ENCODE data around the gene RPAP2. TPM values are rescaled to one million over a fixed set of nuclear protein-coding genes. Genes with fewer than 3 reads are reported as not detected.
"Not testable (repeated sequence)": the region's sequence is repeated elsewhere in the genome, so short reads cannot be mapped to it uniquely, and the experiment has no call there.

Gene RPAP2
- polyA plus RNA-seq, 1 donor, result 37.1 TPM

- no peak for DNase-seq
Measured at GRCh38 chr1:92374223-92374622, 75.4 kb downstream of the RPAP2 start.

GRCh38 chr1:92376345-92376744, 77.5 kb downstream of the RPAP2 start:
- DNase-seq, result no peak

GRCh38 chr1:92377991-92378390, 79.1 kb downstream of the RPAP2 start:
- DNase-seq, result not testable (repeated sequence)

GRCh38 chr1:92380867-92381266, 82.0 kb downstream of the RPAP2 start:
- DNase-seq, result no peak

- DNase-seq, result not testable (repeated sequence)
Measured at GRCh38 chr1:92393966-92394365, 95.1 kb downstream of the RPAP2 start.

- DNase-seq, result no peak
Measured at GRCh38 chr1:92398519-92398918, 99.7 kb downstream of the RPAP2 start.

GRCh38 chr1:92399076-92399475, 100.2 kb downstream of the RPAP2 start:
- DNase-seq, result no peak

GRCh38 chr1:92404661-92405060, 105.8 kb downstream of the RPAP2 start:
- DNase-seq, result no peak

GRCh38 chr1:92408825-92409224, 110.0 kb downstream of the RPAP2 start:
- no peak for DNase-seq

- DNase-seq, result no peak
Measured at GRCh38 chr1:92409946-92410549, 111.2 kb downstream of the RPAP2 start.

- no peak for DNase-seq
Measured at GRCh38 chr1:92410706-92411105, 111.8 kb downstream of the RPAP2 start.

GRCh38 chr1:92411511-92411910, 112.7 kb downstream of the RPAP2 start:
- no peak for DNase-seq

- no peak for DNase-seq
Measured at GRCh38 chr1:92419642-92420041, 120.8 kb downstream of the RPAP2 start.

- no peak for DNase-seq
Measured at GRCh38 chr1:92424381-92424780, 125.5 kb downstream of the RPAP2 start.

- DNase-seq, result no peak
Measured at GRCh38 chr1:92425617-92426016, 126.8 kb downstream of the RPAP2 start.

GRCh38 chr1:92430030-92430429, 131.2 kb downstream of the RPAP2 start:
- DNase-seq, result no peak

- not testable (repeated sequence) for DNase-seq
Measured at GRCh38 chr1:92434572-92434971, 135.7 kb downstream of the RPAP2 start.

GRCh38 chr1:92439291-92439690, 140.4 kb downstream of the RPAP2 start:
- no peak for DNase-seq

- DNase-seq, result no peak
Measured at GRCh38 chr1:92441316-92441696, 142.4 kb downstream of the RPAP2 start.

GRCh38 chr1:92441697-92442342, 143.0 kb downstream of the RPAP2 start:
- DNase-seq, result no peak

GRCh38 chr1:92442351-92442750, 143.5 kb downstream of the RPAP2 start:
- DNase-seq, result no peak

GRCh38 chr1:92443893-92444292, 145.0 kb downstream of the RPAP2 start:
- DNase-seq, result no peak

GRCh38 chr1:92444351-92444750, 145.5 kb downstream of the RPAP2 start:
- no peak for DNase-seq

GRCh38 chr1:92445865-92446264, 147.0 kb downstream of the RPAP2 start:
- DNase-seq, result no peak
